UCSD-AML1 (cell line): ENCODE measurements around the gene MRRF.
"Not testable (repeated sequence)": the region's sequence is repeated elsewhere in the genome, so short reads cannot be mapped to it uniquely, and the experiment has no call there.

Experiments used
- DNase-seq: peaks from one replicate; lab custom pipeline; 2025; ENCODE audit not compliant: unreplicated experiment; lab: John Stamatoyannopoulos, UW

Gene MRRF

DNA sequence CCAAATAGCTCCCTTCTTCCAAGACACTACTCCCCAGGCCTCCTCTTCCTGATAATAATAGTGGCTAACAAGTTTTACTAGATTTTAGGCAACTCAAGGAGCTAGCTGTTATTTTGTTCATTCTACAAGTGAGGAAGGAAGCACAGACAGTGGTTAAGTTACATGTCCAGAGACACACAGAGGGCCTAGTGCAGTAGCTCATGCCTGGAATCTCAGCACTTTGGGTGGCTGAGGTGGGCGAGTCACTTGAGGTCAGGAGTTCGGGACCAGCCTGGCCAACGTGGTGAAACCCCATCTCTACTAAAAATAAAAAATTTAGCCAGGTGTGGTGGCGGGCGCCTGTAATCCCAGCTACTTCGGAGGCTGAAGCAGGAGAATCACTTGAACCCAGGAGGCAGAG is 65.8 kb downstream of the MRRF start:
- DNase-seq, result not testable (repeated sequence)

DNA sequence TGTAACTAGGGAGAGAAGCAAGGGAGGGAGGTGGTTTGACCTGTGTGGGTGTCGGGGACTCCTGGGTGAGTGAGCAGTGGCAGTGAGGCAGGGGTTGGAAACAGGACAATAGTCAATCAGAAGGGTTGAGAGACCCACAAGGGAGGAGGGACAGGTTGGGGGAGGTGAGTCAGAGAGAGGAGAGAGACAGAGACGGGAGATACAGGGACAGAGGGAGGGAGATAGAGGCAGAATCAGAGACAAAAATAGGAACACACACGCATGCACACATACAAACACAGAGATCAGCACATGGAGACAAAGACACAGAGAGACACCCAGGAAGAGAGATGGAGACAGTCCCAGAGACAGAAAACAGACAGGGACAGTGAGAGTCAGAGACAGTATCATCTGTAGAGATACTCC is 66.8 kb downstream of the MRRF start:
- no peak for DNase-seq

DNA sequence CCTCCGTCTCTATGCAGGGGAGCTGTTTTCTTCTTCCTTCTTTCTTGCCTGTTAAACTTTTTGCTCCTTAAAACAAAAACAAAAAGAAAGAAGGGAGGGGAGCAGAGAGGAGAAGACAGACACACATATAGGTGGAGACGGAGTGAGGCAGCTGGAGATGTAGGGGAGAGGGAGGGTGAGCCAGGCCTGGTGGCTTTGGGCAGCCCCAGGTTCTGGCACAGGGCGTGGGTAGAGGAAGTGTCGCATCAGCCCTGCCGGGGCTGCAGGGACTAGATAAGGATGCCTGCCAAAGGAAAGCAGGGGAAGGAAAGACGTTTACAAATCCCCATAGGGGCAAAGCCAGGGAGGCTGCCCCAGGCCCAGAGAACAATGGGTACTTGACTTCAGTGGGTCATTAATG is 67.4 kb downstream of the MRRF start:
- peak; percentile 71 for DNase-seq

DNA sequence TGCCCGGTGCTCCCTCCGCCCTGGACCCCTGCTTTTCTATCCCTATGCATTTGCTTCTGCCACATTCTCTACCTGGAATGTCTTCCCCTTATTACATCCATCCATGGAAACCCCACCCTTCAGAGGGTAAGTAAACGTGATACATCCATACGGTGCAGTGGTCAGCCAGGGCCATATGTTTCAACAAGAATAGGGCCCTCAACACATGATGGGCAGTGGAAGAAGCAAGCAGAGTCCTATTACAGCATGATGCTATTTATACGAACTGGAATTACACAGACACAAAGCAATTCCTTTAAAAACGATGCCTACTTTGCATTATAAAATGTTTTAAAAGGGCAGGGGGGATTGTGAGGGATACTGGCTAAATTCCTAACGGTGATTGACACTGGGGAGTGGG is 68.0 kb downstream of the MRRF start:
- no peak for DNase-seq

DNA sequence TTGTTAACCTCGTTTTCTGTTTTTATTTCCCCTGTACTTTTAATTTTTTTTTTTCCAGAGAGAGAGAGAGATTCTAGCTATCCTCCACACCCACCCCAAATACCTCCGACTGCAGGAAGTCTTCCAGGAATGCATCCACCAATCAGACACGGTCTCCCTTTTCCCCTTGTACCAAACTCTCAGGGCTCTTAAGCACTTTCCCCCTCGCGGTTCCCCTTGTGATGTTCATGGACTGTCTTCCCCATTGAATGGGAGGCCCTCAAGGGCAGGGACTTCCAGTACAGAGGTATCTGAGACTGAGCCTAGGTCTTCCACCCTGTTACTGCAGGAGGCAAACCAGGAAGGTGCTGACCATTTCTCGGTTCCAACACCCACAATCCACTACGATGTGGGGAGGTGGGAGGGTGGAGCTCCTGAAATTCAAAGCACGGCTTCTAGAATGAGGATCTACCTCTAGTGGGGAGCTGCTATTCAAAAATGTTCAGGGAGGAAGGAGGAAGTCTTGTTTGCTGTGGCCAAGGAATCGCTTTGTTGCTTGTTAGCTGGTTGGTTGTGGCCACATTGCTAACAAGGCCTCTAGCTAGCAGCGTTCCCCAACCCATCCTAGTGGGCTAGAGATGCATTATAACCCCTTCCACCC is 68.6 kb downstream of the MRRF start:
- DNase-seq, result no peak

GRCh38 chr9:122334916-122335315 is 70.2 kb downstream of the MRRF start:
- no peak for DNase-seq

GRCh38 chr9:122336189-122336588 is 71.5 kb downstream of the MRRF start:
- DNase-seq, result no peak

GRCh38 chr9:122336866-122337555 is 72.3 kb downstream of the MRRF start:
- DNase-seq, result no peak

GRCh38 chr9:122337556-122337929 is 72.9 kb downstream of the MRRF start:
- DNase-seq, result no peak

GRCh38 chr9:122338536-122338935 is 73.9 kb downstream of the MRRF start:
- no peak for DNase-seq

DNA sequence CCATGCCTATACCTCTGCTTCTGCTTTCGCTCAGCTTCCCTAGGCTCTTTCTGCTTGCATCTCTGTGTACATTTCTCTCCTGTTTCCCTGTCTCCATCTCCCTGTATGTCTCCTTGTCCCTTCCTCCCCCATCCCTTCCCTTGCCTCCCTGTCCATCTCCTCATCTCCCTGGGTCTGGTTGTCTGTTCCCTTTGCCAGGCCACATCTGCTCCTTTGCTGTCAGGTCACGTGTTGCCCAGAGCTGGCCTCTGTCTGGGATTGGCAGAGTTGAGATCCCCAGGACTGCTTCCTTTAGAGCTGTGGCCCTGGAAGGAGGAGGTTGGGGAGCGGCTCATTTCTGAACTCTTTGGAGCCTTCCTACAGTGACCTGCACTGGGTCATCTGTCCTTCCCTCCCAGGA is 74.3 kb downstream of the MRRF start:
- DNase-seq, result no peak

GRCh38 chr9:122339579-122339978 is 74.9 kb downstream of the MRRF start:
- DNase-seq, result no peak

DNA sequence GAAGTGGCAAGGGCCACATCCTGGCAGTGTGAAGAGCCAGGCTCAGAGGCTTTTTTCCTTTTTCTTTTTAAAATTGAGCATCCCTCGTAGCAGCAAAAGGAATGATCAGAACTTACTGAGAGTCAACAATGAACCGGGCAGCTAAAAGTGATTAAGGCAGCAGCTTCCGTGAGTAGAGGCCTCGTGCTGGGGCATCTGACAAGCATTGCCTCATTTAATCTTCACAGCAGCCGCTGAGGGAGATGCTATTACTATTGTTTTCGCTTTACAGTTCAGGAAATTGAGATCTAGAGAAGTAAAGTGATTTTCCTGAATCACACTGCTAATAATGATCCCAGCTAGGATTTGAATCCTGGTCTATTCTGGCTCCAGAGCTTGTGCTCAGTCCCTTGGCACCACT is 75.5 kb downstream of the MRRF start:
- DNase-seq, result no peak

GRCh38 chr9:122342323-122343050 is 77.8 kb downstream of the MRRF start:
- DNase-seq, result no peak

DNA sequence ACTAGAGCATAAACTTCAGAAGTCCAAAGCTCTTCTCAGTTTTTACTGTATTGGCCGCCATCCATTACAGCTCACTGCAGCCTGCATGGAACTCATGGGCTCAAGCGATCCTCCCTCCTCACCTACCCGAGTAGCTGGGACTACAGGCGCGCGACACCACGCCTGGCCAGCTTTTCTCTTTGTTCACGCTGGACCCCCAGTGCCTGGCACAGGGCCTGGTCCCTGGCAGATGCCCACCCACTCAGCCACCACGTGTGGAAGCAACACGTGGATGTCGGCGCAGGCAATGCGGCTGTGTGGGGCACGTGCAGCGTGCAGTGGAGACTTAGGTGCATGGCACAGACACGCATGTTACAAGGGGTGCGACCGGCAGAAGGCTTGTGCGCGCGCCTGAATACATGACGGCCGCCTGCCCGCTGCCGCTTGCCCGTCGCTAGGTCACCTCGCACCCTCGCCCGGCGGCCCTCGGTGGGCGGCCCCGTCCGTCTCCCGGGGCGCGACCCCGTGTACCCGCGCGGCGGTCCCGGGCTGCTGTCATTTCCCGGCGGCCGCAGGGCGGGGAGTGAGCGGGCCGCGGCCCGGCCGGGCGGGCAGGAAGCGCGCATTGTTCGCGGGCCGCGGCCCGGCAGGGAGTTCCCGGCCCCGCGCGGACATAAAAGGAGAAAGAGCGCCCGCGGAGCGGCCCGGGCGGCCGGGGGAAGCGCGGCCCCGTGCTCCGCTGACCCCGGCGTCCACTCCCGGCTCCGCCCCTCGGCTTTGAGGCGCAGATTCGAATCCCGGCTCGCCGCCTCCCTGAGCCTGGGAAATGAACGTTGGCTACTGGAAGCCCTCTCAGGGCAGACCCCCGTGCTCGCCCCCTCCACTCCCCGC is 82.0 kb downstream of the MRRF start:
- no peak for DNase-seq

GRCh38 chr9:122347348-122348287 is 82.9 kb downstream of the MRRF start:
- no peak for DNase-seq

GRCh38 chr9:122348288-122348777 is 83.7 kb downstream of the MRRF start:
- peak; percentile 66 for DNase-seq

DNA sequence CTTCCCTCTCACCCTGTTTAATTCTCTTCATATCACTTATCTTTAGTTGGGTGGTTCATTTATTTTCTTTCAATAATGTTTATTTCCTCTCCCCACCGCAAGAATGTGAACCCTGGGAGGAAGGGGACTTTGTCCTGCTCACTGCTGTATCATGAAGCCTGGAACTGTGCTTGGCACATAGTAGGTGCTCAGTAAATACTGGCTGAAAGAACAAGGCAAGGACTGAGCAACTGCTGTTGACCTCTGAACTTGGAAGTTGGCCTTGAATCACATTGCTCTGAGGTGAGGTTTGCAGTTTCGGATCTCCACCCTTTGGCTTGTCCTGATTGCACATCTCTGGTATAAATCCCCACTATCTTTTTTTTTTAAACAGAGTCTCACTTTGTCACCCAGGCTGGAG is 84.1 kb downstream of the MRRF start:
- DNase-seq, result no peak

- DNase-seq, result no peak
Measured at GRCh38 chr9:122349201-122349600, 84.5 kb downstream of the MRRF start.
